ENCODE data around the gene FBXL14. TPM values are rescaled to one million over a fixed set of nuclear protein-coding genes. Genes with fewer than 3 reads are reported as not detected.

Gene FBXL14
- total RNA-seq, 4 donors from 2014 or later = 6.3 to 20.4 (median 12.7) TPM

DNA sequence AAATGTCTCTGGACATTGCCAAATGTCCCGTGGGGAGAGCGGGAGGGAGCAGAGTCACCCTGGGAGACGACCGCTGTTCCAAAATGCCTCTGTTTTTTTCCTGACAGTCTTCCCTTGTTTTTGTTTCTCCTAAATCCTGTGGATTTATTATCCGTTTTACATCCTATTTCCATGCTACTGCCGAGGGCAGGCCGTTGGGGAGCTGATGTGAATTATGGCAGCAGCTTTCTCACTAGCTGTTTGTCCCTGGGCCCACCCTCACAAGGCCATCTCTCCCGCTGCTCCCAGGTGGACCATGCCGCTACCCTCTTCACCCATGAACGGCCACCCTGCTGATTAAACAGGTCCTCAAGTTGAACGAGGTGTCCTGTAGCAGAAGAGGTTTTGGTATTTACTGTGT, 55.2 kb downstream of the FBXL14 start:
- H3K27ac ChIP-seq = no peak overlapping the region
- no peaks in the 10 kb centered on the region for H3K9me3 ChIP-seq
- DNase-seq = no peak
- H3K27me3 ChIP-seq = no peaks in the 10 kb centered on the region
- no peak for TF ChIP-seq CTCF (IDR thresholded peaks at IDR 0.05)
- no peaks in the 10 kb centered on the region for H3K4me1 ChIP-seq
- no peak overlapping the region for H3K4me3 ChIP-seq
- no peaks in the 10 kb centered on the region for H3K36me3 ChIP-seq

DNA sequence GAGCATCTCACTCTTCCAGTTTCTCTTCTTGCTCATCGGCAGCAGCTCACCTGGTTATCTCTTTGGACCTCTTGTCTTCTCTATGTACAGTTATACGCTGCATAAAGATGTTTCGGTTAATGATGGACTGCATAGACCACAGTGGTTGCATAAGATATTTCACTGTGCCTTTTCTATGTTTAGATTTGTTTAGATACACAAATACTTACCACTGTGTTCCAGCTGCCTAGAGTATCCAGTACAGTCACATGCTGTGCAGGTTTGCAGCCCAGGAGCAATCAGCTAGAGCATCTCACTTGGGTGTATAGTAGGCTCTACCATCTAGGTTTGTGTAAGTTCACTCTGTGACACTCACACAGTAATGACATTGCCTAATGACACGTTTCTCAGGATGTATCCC, 57.6 kb downstream of the FBXL14 start:
- no peaks in the 10 kb centered on the region for H3K9me3 ChIP-seq
- H3K27me3 ChIP-seq = peaks cover 0 to 2% of the 10 kb centered on the region in 2 donors
- TF ChIP-seq POLR2A (IDR thresholded peaks at IDR 0.05) (no peak), CTCF (IDR thresholded peaks at IDR 0.05) (no peak)
- no peak overlapping the region for H3K27ac ChIP-seq
- no peaks in the 10 kb centered on the region for H3K36me3 ChIP-seq
- H3K4me3 ChIP-seq = no peak overlapping the region
- peaks cover 0 to 8% (median 0%) of the 10 kb centered on the region in 4 donors for H3K4me1 ChIP-seq
- peak in 1 of 3 donors; percentile 8 for DNase-seq

DNA sequence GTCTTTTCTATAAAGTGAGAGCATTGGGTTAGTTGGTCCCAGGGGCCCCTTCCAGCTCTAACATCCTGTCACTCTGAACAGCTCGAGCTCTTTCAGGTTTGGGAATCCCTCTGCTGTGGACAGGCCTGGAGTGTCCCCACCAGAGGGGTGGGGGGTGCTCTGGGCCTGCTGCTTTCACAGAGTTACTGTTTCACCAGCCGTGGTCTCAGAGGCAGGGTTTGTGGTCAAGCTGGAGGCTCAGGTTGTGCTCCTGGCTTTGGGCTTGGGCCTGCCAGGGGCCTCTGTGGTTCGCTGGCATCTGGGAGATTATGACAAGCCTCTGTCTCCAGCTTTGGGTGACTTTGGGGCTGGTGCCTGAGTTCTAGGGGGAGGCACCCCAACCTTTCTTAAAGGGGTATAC, 59.6 kb downstream of the FBXL14 start:
- H3K4me3 ChIP-seq = no peak overlapping the region
- H3K9me3 ChIP-seq = no peaks in the 10 kb centered on the region
- H3K27ac ChIP-seq = no peak overlapping the region
- peaks cover 0 to 24% (median 0%) of the 10 kb centered on the region in 4 donors for H3K4me1 ChIP-seq
- peaks cover 0 to 18% of the 10 kb centered on the region in 2 donors for H3K27me3 ChIP-seq
- no peak for DNase-seq
- no peaks in the 10 kb centered on the region for H3K36me3 ChIP-seq
- no peak for TF ChIP-seq POLR2A (IDR thresholded peaks at IDR 0.05)
- no peak for TF ChIP-seq CTCF (IDR thresholded peaks at IDR 0.05)

- peaks cover 0 to 24% (median 0%) of the 10 kb centered on the region in 4 donors for H3K4me1 ChIP-seq
- H3K27ac ChIP-seq = no peak overlapping the region
Observed at GRCh38 chr12:1533602-1534304, 60.6 kb downstream of the FBXL14 start.

GRCh38 chr12:1533205-1533601, 61.2 kb downstream of the FBXL14 start:
- H3K36me3 ChIP-seq = no peaks in the 10 kb centered on the region
- H3K4me1 ChIP-seq = peaks cover 0 to 24% (median 0%) of the 10 kb centered on the region in 4 donors
- peaks cover 0 to 24% of the 10 kb centered on the region in 2 donors for H3K27me3 ChIP-seq
- DNase-seq = no peak
- H3K9me3 ChIP-seq = no peaks in the 10 kb centered on the region
- H3K4me3 ChIP-seq = peak overlapping the region in 3 of 4 donors; percentile 6 to 35 (median 7)
- TF ChIP-seq CTCF (IDR thresholded peaks at IDR 0.05) = no peak
- TF ChIP-seq POLR2A (IDR thresholded peaks at IDR 0.05) = no peak
- H3K27ac ChIP-seq = no peak overlapping the region

More at GRCh38 chr12:1533602-1534304, 60.6 kb downstream of the FBXL14 start:
- H3K36me3 ChIP-seq = no peaks in the 10 kb centered on the region
- DNase-seq = no peak
- TF ChIP-seq CTCF (IDR thresholded peaks at IDR 0.05) (no peak), POLR2A (IDR thresholded peaks at IDR 0.05) (no peak)
- H3K4me3 ChIP-seq = peak overlapping the region in 2 of 4 donors; percentile 7 to 35
- H3K27me3 ChIP-seq = peaks cover 0 to 24% of the 10 kb centered on the region in 2 donors
- no peaks in the 10 kb centered on the region for H3K9me3 ChIP-seq
